ENCODE measurements around the gene ZNF189. TPM values are rescaled to one million over a fixed set of nuclear protein-coding genes. Genes with fewer than 3 reads are reported as not detected.

Gene ZNF189
- total RNA-seq, 3 donors from 2014 or later, result 13.1 to 27.9 (median 17.7) TPM

- intact Hi-C loops (cut with DNase I, micrococcal nuclease), result no loop called here
- Histone ChIP-seq H3K36me3 (ENCODE audit: low read depth) (no peaks in the 10 kb centered on the region), H3K4me3 (no peak overlapping the region), H3K9me3 (no peaks in the 10 kb centered on the region), H3K4me1 (ENCODE audit: low read depth) (no peaks in the 10 kb centered on the region)
- TF ChIP-seq CTCF (IDR thresholded peaks at IDR 0.05), result no peak
- ATAC-seq (peak; percentile 89), DNase-seq (peak in 1 of 3 donors; percentile 12)
These were observed 39.2 kb downstream of the ZNF189 start for GRCh38 chr9:101437806-101438232.

GRCh38 chr9:101438523-101438922, 39.9 kb downstream of the ZNF189 start:
- intact Hi-C loops (cut with DNase I, micrococcal nuclease), result no loop called here
- no peak for DNase-seq
- no peak for ATAC-seq
- Histone ChIP-seq H3K4me1 (ENCODE audit: low read depth) (no peaks in the 10 kb centered on the region), H3K9me3 (no peaks in the 10 kb centered on the region), H3K36me3 (ENCODE audit: low read depth) (no peaks in the 10 kb centered on the region), H3K4me3 (no peak overlapping the region)
- no peak for TF ChIP-seq CTCF (IDR thresholded peaks at IDR 0.05)

- ATAC-seq (no peak), DNase-seq (no peak)
- Histone ChIP-seq H3K9me3 (no peaks in the 10 kb centered on the region), H3K4me1 (ENCODE audit: low read depth) (no peaks in the 10 kb centered on the region), H3K4me3 (no peak overlapping the region), H3K36me3 (ENCODE audit: low read depth) (no peaks in the 10 kb centered on the region)
- intact Hi-C loops (cut with DNase I, micrococcal nuclease), result no loop called here
- TF ChIP-seq CTCF (IDR thresholded peaks at IDR 0.05), result no peak
These were observed 42.1 kb downstream of the ZNF189 start for GRCh38 chr9:101440714-101441230.

- intact Hi-C loops (cut with DNase I, micrococcal nuclease), result no loop called here
- H3K4me3 ChIP-seq, result no peak overlapping the region
- DNase-seq (no peak), ATAC-seq (no peak)
- no peaks in the 10 kb centered on the region for H3K9me3 ChIP-seq
- no peaks in the 10 kb centered on the region for H3K36me3 ChIP-seq (ENCODE audit: low read depth)
- H3K4me1 ChIP-seq (ENCODE audit: low read depth), result no peaks in the 10 kb centered on the region
- TF ChIP-seq CTCF (IDR thresholded peaks at IDR 0.05), result no peak
These were observed 43.7 kb downstream of the ZNF189 start for GRCh38 chr9:101442318-101442717.

GRCh38 chr9:101442736-101443135, 44.1 kb downstream of the ZNF189 start:
- no peak for ATAC-seq
- H3K9me3 ChIP-seq, result no peaks in the 10 kb centered on the region
- H3K4me1 ChIP-seq (ENCODE audit: low read depth), result no peaks in the 10 kb centered on the region
- no peak overlapping the region for H3K4me3 ChIP-seq
- DNase-seq, result no peak
- no peaks in the 10 kb centered on the region for H3K36me3 ChIP-seq (ENCODE audit: low read depth)
- intact Hi-C loops (cut with DNase I, micrococcal nuclease), result no loop called here
- no peak for TF ChIP-seq CTCF (IDR thresholded peaks at IDR 0.05)

GRCh38 chr9:101443364-101443771, 44.7 kb downstream of the ZNF189 start:
- H3K4me1 ChIP-seq (ENCODE audit: low read depth), result no peaks in the 10 kb centered on the region
- no peaks in the 10 kb centered on the region for H3K9me3 ChIP-seq
- no peak for TF ChIP-seq CTCF (IDR thresholded peaks at IDR 0.05)
- no peaks in the 10 kb centered on the region for H3K36me3 ChIP-seq (ENCODE audit: low read depth)
- intact Hi-C loops (cut with DNase I, micrococcal nuclease), result no loop called here
- H3K4me3 ChIP-seq, result no peak overlapping the region
- DNase-seq (no peak), ATAC-seq (peak; percentile 19)

All from mucosa of descending colon (tissue), 3 donors.